ENCODE data around the gene MYOG. TPM values are rescaled to one million over a fixed set of nuclear protein-coding genes. Genes with fewer than 3 reads are reported as not detected.

MYOG gene
- total RNA-seq, 2 experiments from 2014 or later: not detected

- Mint-ChIP-seq H3K4me1 (peaks cover 4% of the 10 kb centered on the region), H3K27me3 (peaks cover 8% of the 10 kb centered on the region), H3K36me3 (no peaks in the 10 kb centered on the region), H3K9me3 (ENCODE audit: low read depth) (no peaks in the 10 kb centered on the region), H3K4me3 (no peak overlapping the region), H3K27ac (no peak overlapping the region)
- CTCF ChIA-PET: interaction anchor here (0.6 to 4.6 kb wide), 2 partner anchors 11 to 1756 kb away, joined by 3 to 22 read pairs; no protein-coding TSS in a partner anchor
- DNase-seq (no peak), ATAC-seq (no peak)
These were observed 35.0 kb downstream of the MYOG start for GRCh38 chr1:203050826-203051225.

GRCh38 chr1:203049576-203050180, 36.1 kb downstream of the MYOG start:
- H3K4me1 Mint-ChIP-seq: peaks cover 4% of the 10 kb centered on the region
- H3K4me3 Mint-ChIP-seq: no peak overlapping the region
- H3K9me3 Mint-ChIP-seq (ENCODE audit: low read depth): no peaks in the 10 kb centered on the region
- CTCF ChIA-PET: interaction anchor here (0.9 kb wide), 1 partner anchor 122 kb away, joined by 4 read pairs; no protein-coding TSS in a partner anchor
- ATAC-seq (no peak), DNase-seq (no peak)
- peaks cover 8% of the 10 kb centered on the region for H3K27me3 Mint-ChIP-seq
- H3K36me3 Mint-ChIP-seq: no peaks in the 10 kb centered on the region
- no peak overlapping the region for H3K27ac Mint-ChIP-seq

- DNase-seq (no peak), ATAC-seq (no peak)
- Mint-ChIP-seq H3K9me3 (ENCODE audit: low read depth) (no peaks in the 10 kb centered on the region), H3K27me3 (peaks cover 8% of the 10 kb centered on the region), H3K27ac (no peak overlapping the region), H3K4me3 (no peak overlapping the region), H3K4me1 (peaks cover 4% of the 10 kb centered on the region), H3K36me3 (no peaks in the 10 kb centered on the region)
- CTCF ChIA-PET: no interaction called here
These were observed 36.7 kb downstream of the MYOG start for GRCh38 chr1:203049077-203049476.

GRCh38 chr1:203048555-203049051, 37.2 kb downstream of the MYOG start:
- no peak overlapping the region for H3K4me3 Mint-ChIP-seq
- H3K36me3 Mint-ChIP-seq: no peaks in the 10 kb centered on the region
- H3K9me3 Mint-ChIP-seq (ENCODE audit: low read depth): no peaks in the 10 kb centered on the region
- no peak overlapping the region for H3K27ac Mint-ChIP-seq
- H3K27me3 Mint-ChIP-seq: peaks cover 8% of the 10 kb centered on the region
- CTCF ChIA-PET: no interaction called here
- H3K4me1 Mint-ChIP-seq: peaks cover 4% of the 10 kb centered on the region
- DNase-seq (no peak), ATAC-seq (no peak)

- ATAC-seq: no peak
- no peaks in the 10 kb centered on the region for H3K36me3 Mint-ChIP-seq
- H3K9me3 Mint-ChIP-seq (ENCODE audit: low read depth): no peaks in the 10 kb centered on the region
- H3K27ac Mint-ChIP-seq: no peak overlapping the region
- H3K4me3 Mint-ChIP-seq: no peak overlapping the region
- DNase-seq: no peak
- CTCF ChIA-PET: no interaction called here
- peaks cover 8% of the 10 kb centered on the region for H3K27me3 Mint-ChIP-seq
- H3K4me1 Mint-ChIP-seq: peaks cover 4% of the 10 kb centered on the region
These were observed 37.7 kb downstream of the MYOG start for GRCh38 chr1:203048086-203048485.

GRCh38 chr1:203046984-203047630, 38.7 kb downstream of the MYOG start:
- ATAC-seq (peak; percentile 30), DNase-seq (no peak)
- CTCF ChIA-PET: interaction anchor here (1.1 kb wide), 1 partner anchor 8 kb away, joined by 3 read pairs; no protein-coding TSS in a partner anchor
- Mint-ChIP-seq H3K36me3 (no peaks in the 10 kb centered on the region), H3K27me3 (peaks cover 5% of the 10 kb centered on the region), H3K4me1 (peaks cover 4% of the 10 kb centered on the region), H3K27ac (no peak overlapping the region), H3K4me3 (no peak overlapping the region), H3K9me3 (ENCODE audit: low read depth) (no peaks in the 10 kb centered on the region)

GRCh38 chr1:203045821-203046594, 39.8 kb downstream of the MYOG start:
- Mint-ChIP-seq H3K9me3 (ENCODE audit: low read depth) (no peaks in the 10 kb centered on the region), H3K4me3 (no peak overlapping the region), H3K36me3 (no peaks in the 10 kb centered on the region), H3K27ac (no peak overlapping the region), H3K27me3 (no peaks in the 10 kb centered on the region), H3K4me1 (peaks cover 4% of the 10 kb centered on the region)
- CTCF ChIA-PET: interaction anchor here (1.0 to 1.9 kb wide), 2 partner anchors 20 to 126 kb away, joined by 3 to 7 read pairs; no protein-coding TSS in a partner anchor
- DNase-seq: no peak
- ATAC-seq: no peak

- peaks cover 4% of the 10 kb centered on the region for H3K4me1 Mint-ChIP-seq
- CTCF ChIA-PET: interaction anchor here (1.0 to 1.9 kb wide), 2 partner anchors 21 to 127 kb away, joined by 3 to 7 read pairs; no protein-coding TSS in a partner anchor
These were observed 40.5 kb downstream of the MYOG start for GRCh38 chr1:203045336-203045735.

GRCh38 chr1:203044546-203045250, 41.1 kb downstream of the MYOG start:
- no peaks in the 10 kb centered on the region for H3K27me3 Mint-ChIP-seq
- H3K36me3 Mint-ChIP-seq: no peaks in the 10 kb centered on the region
- no peak overlapping the region for H3K27ac Mint-ChIP-seq
- ATAC-seq (no peak), DNase-seq (no peak)
- H3K4me3 Mint-ChIP-seq: no peak overlapping the region
- no peaks in the 10 kb centered on the region for H3K9me3 Mint-ChIP-seq (ENCODE audit: low read depth)
- CTCF ChIA-PET: interaction anchor here (1.9 kb wide), 1 partner anchor 127 kb away, joined by 7 read pairs; no protein-coding TSS in a partner anchor
- H3K4me1 Mint-ChIP-seq: peaks cover 4% of the 10 kb centered on the region

More at GRCh38 chr1:203045336-203045735, 40.5 kb downstream of the MYOG start:
- ATAC-seq: no peak
- Mint-ChIP-seq H3K36me3 (no peaks in the 10 kb centered on the region), H3K4me3 (no peak overlapping the region), H3K9me3 (ENCODE audit: low read depth) (no peaks in the 10 kb centered on the region), H3K27ac (no peak overlapping the region), H3K27me3 (no peaks in the 10 kb centered on the region)
- no peak for DNase-seq

- Mint-ChIP-seq H3K9me3 (ENCODE audit: low read depth) (no peaks in the 10 kb centered on the region), H3K36me3 (peaks cover 3% of the 10 kb centered on the region), H3K4me3 (no peak overlapping the region), H3K4me1 (peaks cover 8% of the 10 kb centered on the region), H3K27me3 (no peaks in the 10 kb centered on the region), H3K27ac (no peak overlapping the region)
- CTCF ChIA-PET: interaction anchor here (1.4 to 6.4 kb wide), 2 partner anchors 128 to 172 kb away, joined by 7 to 106 read pairs; no protein-coding TSS in a partner anchor
- no peak for DNase-seq
- no peak for ATAC-seq
These were observed 41.8 kb downstream of the MYOG start for GRCh38 chr1:203043830-203044545.

GRCh38 chr1:203041351-203041932, 44.4 kb downstream of the MYOG start:
- ATAC-seq (no peak), DNase-seq (no peak)
- Mint-ChIP-seq H3K4me3 (no peak overlapping the region), H3K9me3 (ENCODE audit: low read depth) (no peaks in the 10 kb centered on the region), H3K36me3 (peaks cover 3% of the 10 kb centered on the region), H3K27me3 (no peaks in the 10 kb centered on the region), H3K27ac (no peak overlapping the region), H3K4me1 (peaks cover 13% of the 10 kb centered on the region)
- CTCF ChIA-PET: interaction anchor here (0.8 to 6.4 kb wide), 5 partner anchors 40 to 227 kb away, joined by 3 to 106 read pairs (median 41); no protein-coding TSS in a partner anchor
